NT2/D1 (cell line): Measurements from ENCODE around the gene HAUS6.

Experiments used
- SUZ12 ChIP-seq: IDR thresholded peaks from 2 replicates; pipeline ENCODE4 v1.6.1; 2011; ENCODE audit not compliant: insufficient read length, insufficient read depth; ENCODE audit errors: extremely low read depth
- YY1 ChIP-seq: IDR thresholded peaks from 2 replicates; pipeline ENCODE4 v1.6.1; 2011; ENCODE audit not compliant: insufficient read length, insufficient read depth
- ZNF274 ChIP-seq: IDR thresholded peaks from 2 replicates; pipeline ENCODE4 v1.6.1; 2011; ENCODE audit warnings: mild to moderate bottlenecking, low read depth, low read length

DNA sequence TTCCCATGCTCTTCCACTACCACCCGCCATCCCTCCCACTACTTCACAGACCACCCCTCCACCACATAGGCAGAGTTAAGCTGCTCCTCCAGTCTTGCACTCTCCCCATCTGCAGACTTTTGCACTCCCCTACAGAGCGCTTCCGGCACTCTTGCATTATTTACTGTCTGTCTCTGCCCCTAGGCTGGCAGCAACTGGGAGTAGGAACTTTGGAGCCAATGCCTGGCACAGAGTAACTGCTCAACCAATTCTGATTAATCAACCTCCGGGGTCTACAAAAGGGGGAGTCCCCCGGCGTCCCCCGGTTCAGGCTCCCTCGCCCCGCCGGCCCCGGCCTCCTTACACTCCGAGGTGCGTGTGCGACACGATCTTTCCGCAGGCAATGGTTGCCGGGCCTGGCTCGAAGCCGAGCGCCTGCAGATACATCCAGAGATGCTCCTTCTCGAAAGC, 498 bp downstream of the HAUS6 start:
- no peak for TF ChIP-seq ZNF274
- no peak for TF ChIP-seq SUZ12
- TF ChIP-seq YY1: no peak
